HEK293 (cell line): ENCODE results near the gene FMO2.

Experiments used
- CTCF ChIA-PET: fragments of 350-600 bp; formaldehyde crosslinking; extraction: SDS; loops from one replicate; lab custom pipeline; 2021; ENCODE audit warnings: antibody characterized with exemption; lab: Yijun Ruan, JAX
- POLR2A ChIA-PET: fragments of 300-600 bp; formaldehyde crosslinking; extraction: SDS; loops from one replicate; lab custom pipeline; 2020; ENCODE audit warnings: antibody characterized with exemption, inconsistent platforms; lab: Yijun Ruan, JAX
- H3K27ac ChIP-seq: fragments of 200-500 bp; sonication (Bioruptor generic); 2 replicates; pipeline ENCODE4 v1.5.1; 2014; ENCODE audit warnings: low read depth, low read length, control low read depth, inconsistent platforms; ENCODE audit errors: extremely low read depth
- H3K36me3 ChIP-seq, 2 experiments: fragments of 200-500 bp in 1 of 2; sonication (Bioruptor generic) in 1 of 2; 1 replicate in 1 of 2; 2 replicates in 1 of 2; pipeline ENCODE4 v1.5.1; 2014 to 2017; ENCODE audit warnings: inconsistent platforms in 2 of 2, low read length in 2 of 2; ENCODE audit not compliant: control insufficient read depth in 2 of 2, insufficient read depth in 1 of 2
- H3K4me1 ChIP-seq: fragments of 200-500 bp; sonication (Bioruptor generic); 2 replicates; pipeline ENCODE4 v1.5.1; 2014; ENCODE audit warnings: mild to moderate bottlenecking, low read length, inconsistent platforms; ENCODE audit not compliant: control insufficient read depth, insufficient read depth
- H3K4me3 ChIP-seq: 2 replicates; pipeline ENCODE4 v1.5.1; 2011; ENCODE audit warnings: low read depth, mild to moderate bottlenecking, control low read depth, low read length, moderate library complexity
- H3K9me3 ChIP-seq: fragments of 200-500 bp; sonication (Bioruptor generic); 2 replicates; pipeline ENCODE4 v1.5.1; 2014; ENCODE audit warnings: low read depth, low read length, inconsistent platforms; ENCODE audit not compliant: control insufficient read depth, insufficient read depth
- FEZF1 ChIP-seq: fragments of 450-650 bp; formaldehyde crosslinking; IDR thresholded peaks from 2 replicates; pipeline ENCODE4 v1.5.1; 2016; ENCODE audit warnings: missing biosample characterization, missing genetic modification characterization
- GLIS2 ChIP-seq: fragments of 450-650 bp; formaldehyde crosslinking; IDR thresholded peaks from 2 replicates; pipeline ENCODE4 v1.5.1; 2016; ENCODE audit warnings: missing biosample characterization, missing genetic modification characterization
- KLF17 ChIP-seq: fragments of 450-650 bp; formaldehyde crosslinking; IDR thresholded peaks from 2 replicates; pipeline ENCODE4 v1.5.1; 2016; ENCODE audit warnings: missing biosample characterization, missing genetic modification characterization
- KLF7 ChIP-seq: fragments of 450-650 bp; formaldehyde crosslinking; IDR thresholded peaks from 2 replicates; pipeline ENCODE4 v1.5.1; 2016; ENCODE audit warnings: missing biosample characterization, missing genetic modification characterization, borderline replicate concordance
- TSHZ1 ChIP-seq: fragments of 450-650 bp; formaldehyde crosslinking; IDR thresholded peaks from 2 replicates; pipeline ENCODE4 v1.5.1; 2016; ENCODE audit warnings: missing biosample characterization, missing genetic modification characterization, borderline replicate concordance
- WT1 ChIP-seq: fragments of 450-650 bp; formaldehyde crosslinking; IDR thresholded peaks from 2 replicates; pipeline ENCODE4 v1.5.1; 2016; ENCODE audit warnings: missing biosample characterization, missing genetic modification characterization
- ZBTB20 ChIP-seq: fragments of 450-650 bp; formaldehyde crosslinking; IDR thresholded peaks from 2 replicates; pipeline ENCODE4 v1.5.1; 2016; ENCODE audit warnings: missing biosample characterization, missing genetic modification characterization
- ZBTB26 ChIP-seq: fragments of 450-650 bp; formaldehyde crosslinking; optimal IDR thresholded peaks from 2 replicates; pipeline ENCODE3; 2016; ENCODE audit warnings: missing biosample characterization, mild to moderate bottlenecking, missing genetic modification characterization
- ZBTB7A ChIP-seq: fragments of 450-650 bp; formaldehyde crosslinking; IDR thresholded peaks from 2 replicates; pipeline ENCODE4 v1.5.1; 2016; ENCODE audit warnings: low read depth, missing biosample characterization, missing genetic modification characterization
- ZFP41 ChIP-seq: fragments of 450-650 bp; formaldehyde crosslinking; IDR thresholded peaks from 2 replicates; pipeline ENCODE4 v1.5.1; 2016; ENCODE audit warnings: missing biosample characterization, missing genetic modification characterization, borderline replicate concordance
- ZIC2 ChIP-seq: fragments of 450-650 bp; formaldehyde crosslinking; IDR thresholded peaks from 2 replicates; pipeline ENCODE4 v1.5.1; 2016; ENCODE audit warnings: missing biosample characterization, missing genetic modification characterization
- ZNF140 ChIP-seq: fragments of 450-650 bp; formaldehyde crosslinking; IDR thresholded peaks from 2 replicates; pipeline ENCODE4 v1.5.1; 2016; ENCODE audit warnings: missing biosample characterization, missing genetic modification characterization
- ZNF155 ChIP-seq: fragments of 450-650 bp; formaldehyde crosslinking; IDR thresholded peaks from 2 replicates; pipeline ENCODE4 v1.5.1; 2016; ENCODE audit warnings: missing biosample characterization, missing genetic modification characterization
- ZNF2 ChIP-seq: fragments of 450-650 bp; formaldehyde crosslinking; IDR thresholded peaks from 2 replicates; pipeline ENCODE4 v1.5.1; 2016; ENCODE audit warnings: missing biosample characterization, missing genetic modification characterization
- ZNF48 ChIP-seq: fragments of 450-650 bp; formaldehyde crosslinking; IDR thresholded peaks from 2 replicates; pipeline ENCODE4 v1.5.1; 2016; ENCODE audit warnings: missing biosample characterization, missing genetic modification characterization
- ZNF571 ChIP-seq: fragments of 450-650 bp; formaldehyde crosslinking; IDR thresholded peaks from 2 replicates; pipeline ENCODE4 v1.5.0; 2017; ENCODE audit warnings: missing biosample characterization, missing genetic modification characterization
- ZNF645 ChIP-seq: fragments of 450-650 bp; formaldehyde crosslinking; IDR thresholded peaks from 2 replicates; pipeline ENCODE4; 2016; ENCODE audit warnings: missing biosample characterization, missing genetic modification characterization
- ZNF707 ChIP-seq: fragments of 450-650 bp; formaldehyde crosslinking; IDR thresholded peaks from 2 replicates; pipeline ENCODE4 v1.5.1; 2016; ENCODE audit warnings: missing biosample characterization, missing genetic modification characterization
- ZNF776 ChIP-seq: fragments of 450-650 bp; formaldehyde crosslinking; IDR thresholded peaks from 2 replicates; pipeline ENCODE4 v1.5.0; 2017; ENCODE audit warnings: missing biosample characterization, missing genetic modification characterization, borderline replicate concordance

Gene FMO2

GRCh38 chr1:171258943-171259342 lies 73.8 kb downstream of the FMO2 start:
- CTCF ChIA-PET: interaction anchor here (0.7 to 1.1 kb wide), 2 partner anchors 14 to 55 kb away, joined by 3 to 4 read pairs; partner anchors contain the start of gene FMO4
- no peak overlapping the region for H3K27ac ChIP-seq
- no peaks in the 10 kb centered on the region for H3K36me3 ChIP-seq
- no peaks in the 10 kb centered on the region for H3K9me3 ChIP-seq
- H3K4me3 ChIP-seq: no peak overlapping the region
- POLR2A ChIA-PET: no interaction called here
- peaks cover 6% of the 10 kb centered on the region for H3K4me1 ChIP-seq
- TF ChIP-seq FEZF1 (no peak), TSHZ1 (tag by site-specific recombination) (no peak), ZNF707 (tag by site-specific recombination) (no peak), ZNF571 (tag by site-specific recombination) (no peak), WT1 (tag by site-specific recombination) (no peak), ZBTB7A (tag by site-specific recombination) (no peak), ZNF645 (tag by site-specific recombination) (no peak), ZFP41 (no peak), ZNF2 (tag by site-specific recombination) (no peak), ZNF155 (tag by site-specific recombination) (no peak), GLIS2 (tag by site-specific recombination) (no peak), KLF7 (tag by site-specific recombination) (no peak), ZIC2 (tag by site-specific recombination) (no peak), ZBTB20 (tag by site-specific recombination) (no peak), ZNF48 (no peak), ZNF140 (tag by site-specific recombination) (no peak), KLF17 (tag by site-specific recombination) (no peak), ZBTB26 (no peak), ZNF776 (tag by site-specific recombination) (no peak)
